Stomach (tissue), 9 donors: ENCODE data around the gene PDK1. TPM values are rescaled to one million over a fixed set of nuclear protein-coding genes. Genes with fewer than 3 reads are reported as not detected.

Experiments used
- DNase-seq, 2 donors: peaks; one replicate each; pipeline versions ENCODE4 v3.0.0 to v3.0.0-alpha.2; 2013 to 2019
- H3K27ac ChIP-seq, 5 donors: fragments of 200-600 bp in 4 of 5; sonication (generic) in 4 of 5; one replicate each; pipeline ENCODE4 v1.5.1; 2013 to 2019; ENCODE audit warnings: mild to moderate bottlenecking in 1 of 5, moderate library complexity in 1 of 5
- H3K27me3 ChIP-seq, 3 donors: fragments of 200-600 bp; sonication (generic); one replicate each; pipeline ENCODE4 v1.5.1; 2017 to 2019; ENCODE audit warnings: mixed run types in 1 of 3
- H3K36me3 ChIP-seq, 4 donors: fragments of 200-600 bp; sonication (generic); 1 replicate in 3 of 4; 2 replicates in 1 of 4; pipeline ENCODE4 v1.5.1; 2016 to 2019
- H3K4me1 ChIP-seq, 4 donors: fragments of 200-600 bp; sonication (generic); one replicate each; pipeline ENCODE4 v1.5.1; 2016 to 2019
- H3K4me3 ChIP-seq, 4 donors: fragments of 200-600 bp; sonication (generic) in 3 of 4; one replicate each; pipeline ENCODE4 v1.5.1; 2016 to 2019; ENCODE audit warnings: mild to moderate bottlenecking in 1 of 4
- H3K9me3 ChIP-seq, 4 donors: fragments of 200-600 bp; sonication (generic); one replicate each; pipeline ENCODE4 v1.5.1; 2016 to 2019
- EP300 ChIP-seq: sonication (generic); formaldehyde crosslinking; IDR thresholded peaks from one replicate; pipeline ENCODE4 v1.6.1; 2017; ENCODE audit warnings: antibody characterized with exemption
- POLR2A ChIP-seq, 4 donors: fragments of 450-650 bp; IDR thresholded peaks; one replicate each; pipeline ENCODE4 v1.6.1; 2016; ENCODE audit warnings: antibody characterized with exemption in 4 of 4, control low read depth in 2 of 4, mild to moderate bottlenecking in 1 of 4, moderate library complexity in 1 of 4
- POLR2AphosphoS5 ChIP-seq, 3 donors: sonication (generic); formaldehyde crosslinking; IDR thresholded peaks; one replicate each; pipeline ENCODE4 v1.6.1; 2016; ENCODE audit warnings: antibody characterized with exemption in 3 of 3
- WGBS, 5 donors: extraction: QIAGEN DNeasy Blood & Tissue Kit in 3 of 5; methylation state at CpG; one replicate each; pipeline versions ENCODE4 v1.1.5 to v1.1.7; 2013 to 2018; 5-methylcytosine and 5-hydroxymethylcytosine counted together
- intact Hi-C: fragments of 100-400 bp; cut with DNase I; formaldehyde crosslinking; loops from one replicate; pipeline ENCODE4 v1.15.1; 2023; ENCODE audit warnings: low total_unique reads
- polyA plus RNA-seq, 3 donors: library from polyadenylated mRNA; stranded (reverse); fragments of 200-250 nt; gene quantifications; one replicate each; pipeline ENCODE4 v1.2.3, GENCODE V29; 2013
- total RNA-seq, 5 donors: library from RNA; depleted of rRNA; stranded (reverse); fragments of >200 nt; gene quantifications; one replicate each; pipeline versions ENCODE4 v1.1.0 to v1.2.3, GENCODE V29; 2014 to 2016
- TF ChIP-seq, protein P1 (sequence below), 7 experiments: fragments of 450-650 bp in 4 of 7; fragments of 200-600 bp in 3 of 7; sonication (generic) in 3 of 7; IDR thresholded peaks; one replicate each; pipeline ENCODE4 v1.5.1; 2016 to 2019; ENCODE audit warnings: antibody characterized with exemption in 7 of 7, control low read depth in 2 of 7, mild to moderate bottlenecking in 1 of 7
- donor health status: healthy with polysubstance abuse.
- donor health status: Bipolar disorder and iron deficiency.
- donor health status: healthy.

The PDK1 gene
- total and polyA plus RNA-seq, 8 donors = 2.8 to 133 (median 10.5) TPM

DNA sequence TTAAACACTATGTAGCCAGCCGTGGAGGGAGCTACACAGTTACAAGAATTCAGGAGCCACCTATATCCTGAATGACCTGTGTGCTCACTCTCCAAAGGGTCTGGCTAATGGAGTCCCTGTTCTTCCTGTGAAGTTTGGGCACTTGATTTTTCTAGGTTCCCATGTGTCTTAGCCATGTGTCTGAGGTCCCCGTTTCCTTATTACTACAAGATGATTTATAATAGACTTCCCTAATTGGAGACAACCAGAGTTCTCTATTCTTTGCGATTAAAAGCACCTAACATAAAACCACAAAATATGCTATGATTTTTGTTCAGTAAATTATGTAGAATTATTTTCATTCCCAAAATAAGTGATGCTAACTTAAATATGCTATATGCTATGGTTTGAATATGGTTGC is 83.4 kb downstream of the PDK1 start:
- DNase-seq = no peak
- Histone ChIP-seq H3K36me3 (no peaks in the 10 kb centered on the region), H3K4me3 (no peak overlapping the region), H3K27me3 (no peaks in the 10 kb centered on the region), H3K4me1 (no peaks in the 10 kb centered on the region), H3K27ac (no peak overlapping the region), H3K9me3 (no peaks in the 10 kb centered on the region)
- intact Hi-C loops = no loop called here
- no peak for TF ChIP-seq POLR2AphosphoS5 (IDR thresholded peaks at IDR 0.05)
- TF ChIP-seq, protein P1, sequence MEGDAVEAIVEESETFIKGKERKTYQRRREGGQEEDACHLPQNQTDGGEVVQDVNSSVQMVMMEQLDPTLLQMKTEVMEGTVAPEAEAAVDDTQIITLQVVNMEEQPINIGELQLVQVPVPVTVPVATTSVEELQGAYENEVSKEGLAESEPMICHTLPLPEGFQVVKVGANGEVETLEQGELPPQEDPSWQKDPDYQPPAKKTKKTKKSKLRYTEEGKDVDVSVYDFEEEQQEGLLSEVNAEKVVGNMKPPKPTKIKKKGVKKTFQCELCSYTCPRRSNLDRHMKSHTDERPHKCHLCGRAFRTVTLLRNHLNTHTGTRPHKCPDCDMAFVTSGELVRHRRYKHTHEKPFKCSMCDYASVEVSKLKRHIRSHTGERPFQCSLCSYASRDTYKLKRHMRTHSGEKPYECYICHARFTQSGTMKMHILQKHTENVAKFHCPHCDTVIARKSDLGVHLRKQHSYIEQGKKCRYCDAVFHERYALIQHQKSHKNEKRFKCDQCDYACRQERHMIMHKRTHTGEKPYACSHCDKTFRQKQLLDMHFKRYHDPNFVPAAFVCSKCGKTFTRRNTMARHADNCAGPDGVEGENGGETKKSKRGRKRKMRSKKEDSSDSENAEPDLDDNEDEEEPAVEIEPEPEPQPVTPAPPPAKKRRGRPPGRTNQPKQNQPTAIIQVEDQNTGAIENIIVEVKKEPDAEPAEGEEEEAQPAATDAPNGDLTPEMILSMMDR (IDR thresholded peaks at IDR 0.05) = no peak
- TF ChIP-seq POLR2A (IDR thresholded peaks at IDR 0.05) = no peak
- no peak for TF ChIP-seq EP300
- 71 to 90% (median 77%) methylated on average over 3 of the region's 3 CpGs for WGBS, 5 donors

- intact Hi-C loops = no loop called here
- H3K9me3 ChIP-seq = no peaks in the 10 kb centered on the region
- TF ChIP-seq POLR2AphosphoS5 (IDR thresholded peaks at IDR 0.05) (no peak), EP300 (no peak)
- no peaks in the 10 kb centered on the region for H3K4me1 ChIP-seq
- H3K27ac ChIP-seq = no peak overlapping the region
- peak in 1 of 2 donors; percentile 49 for DNase-seq
- H3K36me3 ChIP-seq = no peaks in the 10 kb centered on the region
- 36 to 48% (median 41%) methylated on average over 2 of the region's 2 CpGs for WGBS, 5 donors
- no peaks in the 10 kb centered on the region for H3K27me3 ChIP-seq
- H3K4me3 ChIP-seq = no peak overlapping the region
Measured at GRCh38 chr2:172639823-172640222, 83.9 kb downstream of the PDK1 start.

DNA sequence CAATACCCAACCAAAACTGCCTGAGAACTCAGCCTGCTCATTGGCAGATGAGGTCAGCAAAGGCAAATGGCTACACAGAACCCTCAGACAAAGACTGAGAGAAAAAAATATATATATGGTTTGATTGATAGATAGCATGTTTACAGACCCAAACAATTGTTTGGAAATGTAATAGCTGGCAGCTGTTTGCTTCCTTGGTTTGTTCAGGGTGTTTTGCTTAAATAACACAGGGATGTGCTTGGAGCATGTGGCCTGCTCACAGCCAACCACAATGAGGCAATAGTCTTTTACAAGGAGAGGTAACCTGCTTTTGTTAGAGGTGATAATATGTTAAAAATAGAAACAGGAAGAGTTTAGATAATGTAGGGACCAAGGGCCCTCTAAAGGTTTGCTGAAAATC is 84.5 kb downstream of the PDK1 start:
- Histone ChIP-seq H3K36me3 (no peaks in the 10 kb centered on the region), H3K4me3 (no peak overlapping the region), H3K27me3 (no peaks in the 10 kb centered on the region), H3K27ac (no peak overlapping the region), H3K4me1 (no peaks in the 10 kb centered on the region), H3K9me3 (no peaks in the 10 kb centered on the region)
- TF ChIP-seq EP300 (no peak), POLR2AphosphoS5 (IDR thresholded peaks at IDR 0.05) (no peak), POLR2A (IDR thresholded peaks at IDR 0.05) (no peak)
- TF ChIP-seq, protein P1 (IDR thresholded peaks at IDR 0.05) = no peak
- intact Hi-C loops = no loop called here
- DNase-seq = peak in 1 of 2 donors; percentile 14

DNA sequence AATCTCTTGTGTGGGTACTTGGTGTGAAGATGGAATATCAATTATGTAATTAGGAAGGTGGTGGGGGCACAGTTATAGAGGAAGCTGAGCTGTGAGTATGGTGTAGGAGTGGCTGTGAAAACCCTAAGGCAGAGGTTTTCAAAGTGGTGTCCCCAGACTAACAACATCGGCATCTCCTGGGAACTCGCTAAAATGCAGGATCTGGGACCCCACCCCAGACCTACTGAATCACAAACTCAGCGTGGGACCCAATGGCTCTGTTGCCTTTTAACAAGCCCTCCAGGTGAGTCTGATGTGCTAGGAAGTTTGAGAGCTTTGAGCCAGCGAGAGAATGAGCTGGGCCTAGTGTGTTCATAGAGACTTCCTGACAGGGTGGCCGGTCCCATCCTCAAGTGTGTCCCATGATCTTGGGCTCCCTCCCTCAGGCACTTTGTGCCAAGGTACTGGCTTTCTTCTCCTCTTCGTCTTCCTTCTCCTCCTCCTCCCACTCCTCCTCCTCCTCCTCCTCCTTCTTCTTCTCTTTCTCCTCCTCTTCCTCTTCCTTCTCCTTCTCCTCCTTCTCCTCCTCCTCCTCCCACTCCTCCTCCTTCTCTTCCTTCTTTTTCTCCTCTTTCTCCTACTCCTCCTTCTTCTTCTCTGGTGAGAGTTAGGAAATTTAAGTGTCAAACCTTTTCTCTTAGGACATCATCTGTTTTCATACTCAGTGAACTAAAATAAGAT is 86.6 kb downstream of the PDK1 start:
- Histone ChIP-seq H3K4me1 (no peaks in the 10 kb centered on the region), H3K27me3 (no peaks in the 10 kb centered on the region), H3K27ac (no peak overlapping the region), H3K36me3 (no peaks in the 10 kb centered on the region), H3K9me3 (no peaks in the 10 kb centered on the region), H3K4me3 (no peak overlapping the region)
- DNase-seq = no peak
- TF ChIP-seq POLR2A (IDR thresholded peaks at IDR 0.05) = no peak
- TF ChIP-seq, protein P1 (IDR thresholded peaks at IDR 0.05) = no peak
- TF ChIP-seq EP300 = no peak
- TF ChIP-seq POLR2AphosphoS5 (IDR thresholded peaks at IDR 0.05) = no peak
- intact Hi-C loops = no loop called here
- 67 to 89% (median 77%) methylated on average over 6 of the region's 6 CpGs for WGBS, 5 donors

DNA sequence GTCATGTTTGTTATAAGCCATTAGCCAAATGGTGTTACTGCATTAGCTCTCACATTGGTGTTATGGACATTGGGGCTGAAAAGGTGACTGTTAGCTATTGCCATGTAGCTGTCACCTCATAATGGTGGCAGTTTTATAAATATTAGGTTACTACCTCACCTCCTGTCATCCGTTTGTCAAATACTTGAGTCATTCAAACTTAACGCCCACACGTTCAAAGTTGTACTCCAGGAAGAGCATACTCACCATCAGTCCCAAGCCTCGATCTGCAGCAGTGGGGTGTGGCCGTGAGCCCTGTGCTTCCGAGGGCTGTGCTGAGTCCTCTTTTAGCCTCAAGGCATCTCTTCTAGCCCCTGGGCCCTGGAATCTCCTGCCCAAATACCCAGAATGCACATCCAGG is 87.3 kb downstream of the PDK1 start:
- Histone ChIP-seq H3K4me1 (no peaks in the 10 kb centered on the region), H3K36me3 (no peaks in the 10 kb centered on the region), H3K27me3 (no peaks in the 10 kb centered on the region), H3K4me3 (no peak overlapping the region), H3K27ac (no peak overlapping the region), H3K9me3 (peaks cover 0 to 3% (median under 1%) of the 10 kb centered on the region in 4 donors)
- TF ChIP-seq POLR2AphosphoS5 (IDR thresholded peaks at IDR 0.05) (no peak), POLR2A (IDR thresholded peaks at IDR 0.05) (no peak), EP300 (no peak)
- TF ChIP-seq, protein P1 (IDR thresholded peaks at IDR 0.05) = no peak
- DNase-seq = no peak
- intact Hi-C loops = no loop called here
- 60 to 83% (median 78%) methylated on average over 6 of the region's 6 CpGs for WGBS, 5 donors
